ENCODE results near the gene ADD3.

ADD3 gene

GRCh38 chr10:110035070-110035921 is 27.5 kb downstream of the ADD3 start:
- Mint-ChIP-seq H3K4me1 (peaks cover 19% of the 10 kb centered on the region), H3K27me3 (ENCODE audit: low read depth, poor library complexity) (no peaks in the 10 kb centered on the region), H3K27ac (no peak overlapping the region), H3K36me3 (ENCODE audit: low read depth) (no peaks in the 10 kb centered on the region), H3K4me3 (no peak overlapping the region), H3K9me3 (no peaks in the 10 kb centered on the region)
- TF ChIP-seq CTCF (IDR thresholded peaks at IDR 0.05) = no peak
- no peak for DNase-seq

GRCh38 chr10:110036640-110037039 is 28.9 kb downstream of the ADD3 start:
- H3K4me1 Mint-ChIP-seq = peaks cover 19% of the 10 kb centered on the region
- H3K27ac Mint-ChIP-seq = no peak overlapping the region
- no peaks in the 10 kb centered on the region for H3K9me3 Mint-ChIP-seq
- no peaks in the 10 kb centered on the region for H3K36me3 Mint-ChIP-seq (ENCODE audit: low read depth)
- DNase-seq = no peak
- H3K4me3 Mint-ChIP-seq = no peak overlapping the region
- H3K27me3 Mint-ChIP-seq (ENCODE audit: low read depth, poor library complexity) = no peaks in the 10 kb centered on the region
- TF ChIP-seq CTCF (IDR thresholded peaks at IDR 0.05) = no peak

GRCh38 chr10:110039254-110039653 is 31.5 kb downstream of the ADD3 start:
- no peak for TF ChIP-seq CTCF (IDR thresholded peaks at IDR 0.05)
- H3K4me3 Mint-ChIP-seq = no peak overlapping the region
- DNase-seq = no peak
- peaks cover 10% of the 10 kb centered on the region for H3K36me3 Mint-ChIP-seq (ENCODE audit: low read depth)
- peaks cover 6% of the 10 kb centered on the region for H3K4me1 Mint-ChIP-seq
- peaks cover 8% of the 10 kb centered on the region for H3K9me3 Mint-ChIP-seq
- H3K27ac Mint-ChIP-seq = no peak overlapping the region
- no peaks in the 10 kb centered on the region for H3K27me3 Mint-ChIP-seq (ENCODE audit: low read depth, poor library complexity)

DNA sequence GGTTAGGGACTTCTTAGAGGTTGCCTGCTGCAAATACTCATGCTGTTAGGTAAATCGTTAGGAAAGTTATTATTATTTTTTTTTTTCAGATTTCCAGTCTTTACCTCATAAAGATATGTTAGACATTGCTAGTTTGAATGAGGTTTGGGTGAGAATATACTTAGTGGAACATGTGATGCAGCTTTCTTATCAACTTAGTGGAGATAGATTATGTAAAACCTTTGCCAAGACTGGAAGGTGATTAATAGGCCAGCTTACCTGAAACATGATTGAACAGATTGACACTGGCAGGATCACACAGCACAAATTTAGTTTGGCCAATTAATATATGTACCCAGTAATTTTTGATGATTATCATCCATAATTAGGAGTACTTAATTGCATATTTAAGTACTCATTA is 32.3 kb downstream of the ADD3 start:
- Mint-ChIP-seq H3K9me3 (peaks cover 16% of the 10 kb centered on the region), H3K27me3 (ENCODE audit: low read depth, poor library complexity) (no peaks in the 10 kb centered on the region), H3K4me1 (peaks cover 6% of the 10 kb centered on the region), H3K4me3 (no peak overlapping the region), H3K36me3 (ENCODE audit: low read depth) (peaks cover 18% of the 10 kb centered on the region), H3K27ac (no peak overlapping the region)
- TF ChIP-seq CTCF (IDR thresholded peaks at IDR 0.05) = no peak
- DNase-seq = no peak

- Mint-ChIP-seq H3K4me1 (peaks cover 6% of the 10 kb centered on the region), H3K27ac (peak overlapping the region; percentile 14), H3K4me3 (no peak overlapping the region), H3K27me3 (ENCODE audit: low read depth, poor library complexity) (no peaks in the 10 kb centered on the region), H3K36me3 (ENCODE audit: low read depth) (peaks cover 22% of the 10 kb centered on the region), H3K9me3 (peaks cover 18% of the 10 kb centered on the region)
- DNase-seq = no peak
- no peak for TF ChIP-seq CTCF (IDR thresholded peaks at IDR 0.05)
Measured at GRCh38 chr10:110040767-110041478, 33.1 kb downstream of the ADD3 start.

Measured in nephron progenitor cell (in vitro differentiated cells).